Jurkat, Clone E6-1 (cell line): ENCODE measurements around the gene ANKRD63.

Experiments
- DNase-seq: peaks from one replicate; pipeline ENCODE4 v3.0.0-alpha.2; 2011; ENCODE audit warnings: low read depth, low spot score
- H3K4me3 ChIP-seq: 2 replicates; pipeline ENCODE4 v1.5.1; 2011; ENCODE audit warnings: mild to moderate bottlenecking, low read length, control low read depth, moderate library complexity

The ANKRD63 gene

DNA sequence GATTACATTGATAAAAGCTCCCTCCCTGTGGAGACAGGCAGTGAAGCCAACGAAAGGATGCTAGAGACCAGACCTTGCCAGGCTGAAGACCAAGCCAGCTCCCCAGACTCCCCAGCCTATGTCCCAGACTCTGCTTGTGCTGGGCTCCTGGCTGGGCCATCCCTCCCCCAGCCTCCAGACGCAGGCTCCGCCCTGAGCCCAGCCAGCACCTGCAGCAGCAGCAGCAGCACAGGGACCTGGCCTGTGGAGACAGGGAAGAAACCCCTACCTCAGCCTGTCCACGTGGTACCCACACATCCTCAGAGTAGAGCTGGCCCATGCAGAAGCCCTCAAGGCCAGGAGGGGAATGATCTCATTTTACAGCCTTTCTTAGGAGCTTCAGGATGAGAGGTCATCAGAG lies 13.3 kb downstream of the ANKRD63 start:
- DNase-seq, result no peak
- H3K4me3 ChIP-seq, result no peak overlapping the region

DNA sequence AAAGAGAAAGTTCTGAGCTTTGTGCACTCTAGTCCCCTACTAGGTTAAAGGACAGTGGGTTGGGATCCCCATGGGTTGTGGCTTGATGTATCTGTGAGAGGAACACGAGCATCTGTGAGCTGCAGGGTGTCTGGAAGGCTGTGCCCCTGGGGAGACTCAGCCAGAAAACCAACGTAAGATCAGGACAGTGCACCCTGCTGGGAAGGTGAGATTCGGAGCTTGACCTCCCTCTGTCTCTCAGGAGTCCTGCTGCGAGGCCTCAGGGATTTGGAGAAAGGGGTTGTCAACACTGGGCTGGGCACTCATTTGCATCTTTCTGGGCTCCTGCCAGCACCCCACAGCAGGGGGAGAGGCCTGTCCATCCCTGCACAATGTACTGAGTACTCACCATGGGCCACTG lies 15.2 kb downstream of the ANKRD63 start:
- H3K4me3 ChIP-seq, result no peak overlapping the region
- no peak for DNase-seq

DNA sequence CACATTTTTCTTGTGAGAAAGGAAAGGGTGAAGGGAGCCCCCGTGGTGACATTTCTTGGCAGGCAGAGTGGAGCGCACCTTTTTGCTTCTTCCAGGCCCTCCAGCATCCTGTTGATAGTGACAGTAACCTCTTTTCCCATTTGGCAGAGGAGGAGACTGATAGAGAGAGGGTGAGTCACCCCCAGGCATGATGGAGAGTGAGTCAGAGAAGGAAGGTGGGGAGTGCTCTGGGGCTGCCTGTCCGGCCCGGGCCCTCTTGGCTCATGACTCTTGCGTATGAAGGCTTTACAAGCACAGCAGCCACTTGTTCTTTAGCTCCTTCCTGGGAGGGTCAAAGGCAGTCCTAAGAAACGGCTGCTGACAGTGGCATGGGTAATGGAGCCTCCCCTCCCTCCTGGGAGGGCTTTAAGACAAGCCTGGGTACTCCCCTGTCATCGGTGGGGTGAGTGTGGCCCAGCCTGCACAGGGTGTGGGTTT lies 16.0 kb downstream of the ANKRD63 start:
- no peak overlapping the region for H3K4me3 ChIP-seq

DNA sequence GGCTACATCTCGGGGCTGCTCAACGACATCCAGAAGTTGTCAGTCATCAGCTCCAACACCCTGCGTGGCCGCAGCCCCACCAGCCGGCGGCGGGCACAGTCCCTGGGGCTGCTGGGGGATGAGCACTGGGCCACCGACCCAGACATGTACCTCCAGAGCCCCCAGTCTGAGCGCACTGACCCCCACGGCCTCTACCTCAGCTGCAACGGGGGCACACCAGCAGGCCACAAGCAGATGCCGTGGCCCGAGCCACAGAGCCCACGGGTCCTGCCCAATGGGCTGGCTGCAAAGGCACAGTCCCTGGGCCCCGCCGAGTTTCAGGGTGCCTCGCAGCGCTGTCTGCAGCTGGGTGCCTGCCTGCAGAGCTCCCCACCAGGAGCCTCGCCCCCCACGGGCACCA lies 17.0 kb downstream of the ANKRD63 start:
- H3K4me3 ChIP-seq, result no peak overlapping the region

More for the DNA sequence above, 16.0 kb downstream of the ANKRD63 start:
- DNase-seq, result no peak

DNA sequence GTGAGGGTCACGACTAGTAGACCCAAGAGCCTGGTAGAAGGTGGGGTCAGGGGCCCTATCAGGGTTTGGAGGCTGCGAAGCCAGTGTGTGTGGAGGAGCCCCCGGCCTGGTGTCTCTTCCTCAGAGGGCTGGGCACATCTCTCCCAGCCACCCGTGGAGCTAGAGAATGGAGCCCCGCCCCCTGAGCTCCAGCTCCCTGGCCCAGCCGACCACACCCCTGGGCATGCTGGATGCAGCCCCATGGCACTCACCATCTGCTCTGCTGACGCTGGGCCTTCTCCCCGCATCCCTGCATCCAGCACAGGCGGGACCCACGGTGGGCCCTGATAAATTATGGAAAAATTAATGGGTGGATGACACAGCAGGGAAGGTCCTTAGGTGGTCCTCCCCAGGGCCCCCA lies 17.5 kb downstream of the ANKRD63 start:
- no peak for DNase-seq
- no peak overlapping the region for H3K4me3 ChIP-seq

More for the DNA sequence above, 17.0 kb downstream of the ANKRD63 start:
- DNase-seq, result no peak

DNA sequence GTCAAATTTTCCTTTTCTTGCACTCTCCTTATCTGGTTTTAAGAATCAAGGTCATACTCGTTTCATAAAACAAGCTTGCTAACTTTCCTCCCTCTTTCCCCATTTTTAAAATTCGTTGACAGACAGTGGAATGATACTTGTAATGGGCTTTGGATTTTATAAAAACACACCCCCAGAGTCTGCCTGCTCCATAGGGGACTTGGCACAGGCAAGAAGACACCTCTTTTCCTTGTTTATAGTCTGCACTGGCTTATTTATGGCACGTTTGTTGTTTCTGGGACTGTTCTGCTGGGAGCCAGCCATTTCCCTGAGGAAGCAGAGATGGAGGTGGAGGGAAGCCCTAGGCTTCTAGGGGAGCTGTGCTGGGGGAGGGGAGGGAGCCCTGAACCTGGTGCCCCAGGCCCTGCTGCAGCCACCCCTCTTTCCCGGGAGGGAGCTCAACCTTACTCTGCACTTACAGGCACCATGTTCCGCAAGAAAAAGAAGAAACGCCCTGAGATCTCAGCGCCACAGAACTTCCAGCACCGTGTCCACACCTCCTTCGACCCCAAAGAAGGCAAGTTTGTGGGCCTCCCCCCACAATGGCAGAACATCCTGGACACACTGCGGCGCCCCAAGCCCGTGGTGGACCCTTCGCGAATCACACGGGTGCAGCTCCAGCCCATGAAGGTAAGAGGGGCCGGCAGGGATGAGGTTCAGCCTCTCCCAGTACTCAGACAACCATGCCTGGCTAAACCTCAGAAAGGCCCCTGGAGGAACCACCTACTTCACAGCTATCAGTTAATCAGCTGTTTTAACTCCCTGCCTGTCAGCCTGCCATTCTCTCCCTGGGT lies 18.3 kb downstream of the ANKRD63 start:
- DNase-seq, result no peak
- H3K4me3 ChIP-seq, result no peak overlapping the region

DNA sequence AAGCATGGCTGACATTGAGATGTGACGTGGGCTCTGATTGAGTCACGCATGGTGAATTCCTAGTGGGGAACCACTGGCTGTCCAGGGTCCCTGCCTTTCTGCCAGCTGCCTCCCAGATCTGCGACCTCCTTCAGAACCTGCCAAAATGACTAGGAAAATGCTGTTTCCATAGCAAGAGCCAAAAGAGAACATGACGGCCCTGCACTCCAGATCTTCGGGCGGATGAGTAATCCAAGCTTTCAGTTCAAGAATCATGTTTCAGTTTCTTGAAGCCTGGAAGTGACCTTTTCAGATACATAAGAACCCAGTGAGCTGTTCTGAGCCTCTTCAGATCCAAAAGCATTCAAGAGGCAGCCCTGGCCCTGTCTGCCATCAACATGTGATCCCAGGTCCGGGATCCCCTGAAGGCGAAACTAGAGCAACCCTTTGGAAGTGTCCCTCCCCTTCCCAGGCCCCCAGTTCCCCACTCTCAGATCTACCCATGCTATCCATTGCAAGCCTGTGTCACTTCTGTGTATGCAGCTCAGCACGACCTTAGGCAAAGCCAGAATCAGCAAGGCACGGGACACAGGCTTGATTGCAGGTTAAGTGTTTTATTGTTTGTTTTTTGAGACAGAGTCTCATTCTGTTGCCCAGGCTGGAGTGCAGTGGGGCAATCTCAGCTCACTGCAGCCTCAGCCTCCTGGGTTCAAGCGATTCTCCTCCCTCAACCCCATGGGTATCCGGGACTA lies 19.7 kb downstream of the ANKRD63 start:
- no peak for DNase-seq
- H3K4me3 ChIP-seq, result no peak overlapping the region

DNA sequence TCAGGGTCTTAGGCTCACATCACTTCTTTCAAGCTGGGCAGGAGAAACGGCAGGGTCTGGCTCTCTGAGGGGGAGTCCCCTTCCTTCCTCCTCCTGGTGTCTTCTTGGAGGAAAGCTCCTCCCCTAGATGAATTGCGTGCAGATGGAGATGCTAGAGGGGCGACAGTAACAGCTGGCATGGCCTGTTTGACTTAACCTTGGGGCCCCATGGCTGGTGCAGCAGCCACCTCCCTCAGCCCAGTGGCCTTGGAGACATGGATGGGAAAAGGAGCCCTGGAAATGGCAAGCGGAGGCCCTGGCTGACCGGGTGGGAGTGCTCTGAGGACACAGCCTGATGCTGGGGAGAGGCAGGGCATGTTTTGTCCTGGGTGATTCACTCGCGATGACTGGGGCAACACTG lies 23.8 kb downstream of the ANKRD63 start:
- H3K4me3 ChIP-seq, result no peak overlapping the region
- DNase-seq, result no peak

DNA sequence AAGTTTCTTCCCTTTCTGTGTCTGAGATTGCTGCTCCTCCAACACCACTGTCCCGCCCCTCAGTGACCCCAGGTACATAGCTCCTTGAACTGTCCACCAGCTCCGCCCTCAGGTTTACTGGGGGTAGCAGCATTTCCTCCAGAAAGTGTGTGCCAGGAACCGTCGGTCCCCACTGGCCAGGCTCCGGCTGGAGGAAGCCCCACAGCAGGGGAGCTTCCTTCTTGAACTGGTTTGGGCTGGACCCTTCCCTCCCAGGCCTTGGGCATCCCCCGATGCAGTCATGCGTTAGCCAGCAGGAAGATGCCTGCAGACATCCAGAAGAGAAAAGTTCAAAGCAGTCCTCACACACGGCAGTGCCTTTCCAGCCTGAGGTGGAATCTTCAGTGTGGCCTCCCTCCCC lies 24.3 kb downstream of the ANKRD63 start:
- no peak for DNase-seq
- no peak overlapping the region for H3K4me3 ChIP-seq

DNA sequence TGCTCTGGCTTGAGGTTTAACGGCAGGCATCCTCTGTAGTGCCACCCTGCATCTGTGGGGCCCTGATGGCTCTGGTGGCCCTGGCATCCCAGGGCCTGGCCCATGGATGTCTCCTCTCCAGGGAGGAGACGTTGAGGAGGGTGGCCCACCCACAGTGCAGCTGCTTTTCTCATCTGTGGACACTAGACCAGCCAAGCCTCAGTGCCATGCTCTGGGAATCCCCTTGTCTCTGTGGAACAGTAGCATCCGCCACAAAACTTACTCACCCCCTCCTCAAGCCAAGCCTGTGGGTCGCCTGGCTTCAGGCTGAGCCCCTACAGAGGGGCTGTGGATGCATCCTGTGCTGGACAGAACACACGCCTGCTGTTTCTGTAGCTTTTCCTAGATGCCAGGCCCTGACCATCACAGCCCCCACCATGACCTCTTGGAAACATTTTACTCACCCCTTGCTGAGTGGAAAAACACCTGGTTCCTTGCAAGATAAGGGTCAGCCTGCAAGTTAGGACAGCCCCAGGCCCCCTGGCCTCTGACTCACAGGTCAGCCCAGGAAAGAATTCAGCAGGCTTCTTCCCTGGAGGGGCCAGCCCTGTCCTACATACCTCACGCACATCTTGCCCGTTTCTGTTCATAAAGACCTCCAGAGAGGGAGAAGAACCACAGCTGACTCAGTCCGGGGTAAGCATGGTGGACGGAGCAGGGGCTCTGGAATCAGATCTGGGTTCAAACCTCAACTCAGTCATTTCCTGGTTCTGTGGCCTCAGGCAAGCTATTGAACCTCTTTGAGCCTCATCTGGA lies 25.0 kb downstream of the ANKRD63 start:
- no peak for DNase-seq
- no peak overlapping the region for H3K4me3 ChIP-seq

DNA sequence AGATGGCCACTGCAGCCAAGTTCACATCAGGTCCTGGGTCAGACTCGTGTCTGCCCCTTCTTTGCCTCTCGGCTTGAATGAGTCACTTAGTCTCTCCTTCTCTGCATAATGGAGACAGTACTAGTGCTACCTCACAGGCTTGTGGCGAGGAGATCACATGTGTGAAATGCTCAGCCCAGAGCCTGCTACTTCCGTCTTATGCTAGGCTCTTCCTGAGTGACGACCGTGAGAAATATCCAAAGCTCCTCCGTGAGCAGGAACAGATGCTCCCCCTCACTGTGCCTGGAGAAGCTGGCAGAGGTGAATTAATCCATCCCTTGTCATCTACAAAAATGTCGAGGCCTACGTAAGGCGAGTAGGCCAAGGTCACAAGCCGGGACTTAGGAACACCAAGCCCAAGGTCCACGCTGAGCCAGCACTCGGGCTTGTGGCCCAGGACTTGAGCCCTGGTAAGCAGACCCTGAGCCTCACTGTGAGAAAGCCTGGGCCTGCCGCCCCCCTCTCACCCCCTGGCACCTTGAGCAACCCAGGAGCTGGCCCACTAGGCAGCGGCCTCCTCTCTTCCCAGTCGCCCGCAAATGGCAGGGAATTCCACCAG lies 26.1 kb downstream of the ANKRD63 start:
- DNase-seq, result no peak

DNA sequence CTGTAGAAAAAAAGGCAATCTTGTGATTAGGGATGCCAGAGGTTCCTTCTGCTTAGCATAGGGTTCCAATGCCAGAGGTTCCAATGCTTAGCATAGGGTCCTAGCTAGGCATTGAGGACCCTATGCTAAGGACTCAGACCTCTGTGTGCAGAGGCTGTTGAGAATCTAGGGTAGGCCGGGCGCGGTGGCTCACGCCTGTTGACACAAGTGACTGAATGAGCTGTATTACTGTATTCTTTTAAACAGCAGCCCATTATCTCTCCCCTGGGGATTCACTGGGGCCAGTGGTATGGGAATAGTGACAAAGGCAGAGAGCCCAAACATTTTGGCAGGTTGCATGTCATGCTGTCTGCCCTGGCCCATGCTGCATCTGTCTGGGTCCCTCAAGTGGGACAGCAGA lies 27.8 kb downstream of the ANKRD63 start:
- H3K4me3 ChIP-seq, result no peak overlapping the region
- no peak for DNase-seq

More for the DNA sequence above, 26.1 kb downstream of the ANKRD63 start:
- no peak overlapping the region for H3K4me3 ChIP-seq

DNA sequence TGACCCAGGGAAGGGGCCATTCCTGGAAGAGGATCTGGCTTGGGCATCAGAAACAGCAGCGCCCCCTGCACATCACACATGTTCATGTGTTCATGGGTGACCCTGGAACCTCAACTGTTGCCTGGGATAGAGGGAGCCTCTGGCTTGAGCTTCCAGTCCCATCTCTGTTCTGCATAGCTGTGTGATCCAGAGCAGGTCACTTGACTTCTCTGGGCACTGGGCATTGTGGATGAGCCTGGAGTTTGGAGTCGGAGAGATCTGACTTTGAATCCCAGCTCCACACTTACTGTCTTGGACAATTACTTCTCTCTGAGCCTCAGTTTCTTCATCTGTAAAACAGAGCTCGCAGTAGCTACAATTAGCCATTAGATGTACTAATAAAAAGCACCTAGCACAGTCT lies 28.4 kb downstream of the ANKRD63 start:
- no peak overlapping the region for H3K4me3 ChIP-seq
- no peak for DNase-seq

DNA sequence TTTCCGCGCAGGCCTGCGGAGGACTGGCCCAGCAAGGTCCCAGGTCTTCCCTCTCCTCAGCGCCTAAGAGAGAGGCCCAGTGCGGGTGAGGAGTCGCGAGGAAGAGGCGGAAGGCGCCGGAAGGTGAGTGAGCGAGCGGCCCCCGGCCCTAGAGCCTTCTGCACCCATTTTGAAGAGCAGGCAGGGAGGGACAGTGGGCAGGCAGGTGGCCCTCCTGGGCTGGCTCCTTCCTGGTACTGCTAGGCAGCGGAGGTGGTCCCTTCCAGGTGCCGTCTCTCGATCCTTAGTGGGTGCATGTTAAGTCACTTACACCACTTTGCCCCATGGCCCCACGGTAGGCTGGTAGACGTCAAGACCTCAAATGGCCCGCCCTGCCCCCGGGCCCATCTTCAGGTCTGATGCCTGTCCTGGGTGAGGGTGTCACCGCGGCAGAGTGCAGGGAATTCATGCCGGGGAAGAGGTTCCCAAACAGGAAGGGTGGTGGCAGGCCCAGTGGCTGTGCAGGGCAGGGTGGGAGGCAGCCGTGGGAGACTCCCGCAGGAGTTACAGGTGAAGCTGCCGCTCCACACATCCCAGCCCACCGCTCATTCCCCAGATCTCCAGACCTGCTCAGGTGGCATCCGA lies 29.6 kb downstream of the ANKRD63 start:
- no peak for DNase-seq
- peak overlapping the region; percentile 32 for H3K4me3 ChIP-seq

DNA sequence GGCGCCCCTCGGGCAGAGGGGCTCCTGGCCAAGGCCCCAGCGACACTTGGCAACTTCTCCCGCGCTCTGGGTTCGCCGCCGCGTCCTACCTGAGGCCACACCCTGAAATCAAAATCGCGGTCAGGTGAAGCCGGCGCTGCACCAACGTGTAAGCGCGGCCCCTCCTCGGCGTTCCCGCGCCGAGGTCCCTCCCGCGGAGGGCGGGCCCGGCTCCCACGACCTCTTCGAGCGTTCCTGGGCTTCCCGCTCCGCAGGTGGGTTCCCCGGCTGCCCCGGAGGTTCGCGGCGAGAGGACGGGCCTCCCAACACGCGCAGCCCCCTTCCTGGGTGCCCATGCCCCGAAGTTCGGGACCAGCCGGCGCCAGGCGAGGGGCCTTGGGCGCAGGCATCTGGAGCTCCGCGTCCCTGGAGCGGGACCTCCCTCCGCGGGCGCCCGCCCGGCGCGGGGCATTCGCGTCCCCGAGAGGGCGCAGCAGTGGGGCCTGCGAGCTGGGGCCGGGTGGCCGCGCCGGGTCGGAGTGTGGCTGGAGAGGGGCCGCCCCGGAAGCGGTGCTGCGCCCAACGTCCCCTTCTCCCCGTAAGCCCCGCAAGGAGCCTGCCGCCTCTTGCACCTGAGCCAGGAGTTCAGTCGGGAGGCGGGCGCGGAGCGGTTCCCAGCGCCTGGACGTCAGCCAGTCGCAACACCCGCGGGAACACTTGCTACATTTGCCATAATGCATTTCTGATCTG lies 30.3 kb downstream of the ANKRD63 start:
- peak overlapping the region; percentile 32 for H3K4me3 ChIP-seq

DNA sequence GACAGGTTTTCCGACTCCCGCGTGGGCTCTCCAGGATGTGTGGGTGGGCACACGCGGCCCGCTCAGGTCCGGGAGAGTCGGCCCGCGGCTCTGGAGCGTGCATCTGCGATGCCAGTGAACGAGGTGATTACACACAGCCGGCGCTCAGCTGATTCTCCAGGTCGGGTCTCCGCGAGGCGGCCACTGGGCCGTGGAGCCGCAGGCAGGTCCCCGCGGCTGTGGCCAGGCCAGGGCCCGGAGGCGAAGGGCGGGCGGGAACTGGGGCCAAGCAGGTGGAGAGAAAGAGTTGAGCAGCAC lies 30.8 kb downstream of the ANKRD63 start:
- no peak overlapping the region for H3K4me3 ChIP-seq
- DNase-seq, result no peak

More for the DNA sequence above, 30.3 kb downstream of the ANKRD63 start:
- DNase-seq, result no peak

DNA sequence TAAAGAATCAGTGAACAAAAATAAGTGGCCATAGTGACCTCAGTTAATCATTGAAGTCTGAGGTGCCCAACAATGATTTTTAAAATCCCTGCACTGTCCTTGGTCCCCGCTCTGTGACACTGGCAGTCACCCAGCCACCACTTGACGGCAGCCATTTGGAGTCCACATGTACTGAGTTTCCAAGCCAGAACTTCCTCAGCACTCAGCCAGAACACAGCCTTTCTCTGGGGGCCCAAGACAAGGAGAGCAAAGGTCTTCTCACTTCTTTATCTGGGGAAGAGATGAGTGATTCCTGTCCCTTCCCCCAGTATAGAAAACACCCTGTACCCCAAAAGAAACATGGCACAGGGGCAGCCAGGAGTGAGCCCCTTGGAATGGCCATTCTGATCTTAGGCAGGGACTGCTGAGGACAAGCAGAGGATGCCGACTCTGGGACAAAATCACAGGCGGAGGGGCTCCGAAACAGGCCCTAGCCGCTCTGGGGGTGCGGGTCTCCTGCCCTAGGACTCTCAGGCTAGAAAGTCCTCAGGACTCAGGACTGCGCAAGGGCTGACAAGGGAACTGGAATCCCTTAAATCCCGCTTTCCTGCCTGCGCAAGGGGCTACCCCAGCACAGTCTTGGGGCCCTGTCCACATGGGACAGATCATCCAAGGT lies 31.3 kb downstream of the ANKRD63 start:
- no peak overlapping the region for H3K4me3 ChIP-seq
- no peak for DNase-seq
